GM18511 (cell line): ENCODE results near the gene EFCAB5.

ENCODE experiments used
- ATAC-seq: cut with Tn5 transposase; IDR thresholded peaks from one replicate; pipeline ENCODE4 v1.9.1; 2021; ENCODE audit warnings: mild to moderate bottlenecking, moderate library complexity; ENCODE audit not compliant: unreplicated experiment

Gene EFCAB5

GRCh38 chr17:30151471-30151870 lies 210.0 kb downstream of the EFCAB5 start:
- ATAC-seq, result no peak

DNA sequence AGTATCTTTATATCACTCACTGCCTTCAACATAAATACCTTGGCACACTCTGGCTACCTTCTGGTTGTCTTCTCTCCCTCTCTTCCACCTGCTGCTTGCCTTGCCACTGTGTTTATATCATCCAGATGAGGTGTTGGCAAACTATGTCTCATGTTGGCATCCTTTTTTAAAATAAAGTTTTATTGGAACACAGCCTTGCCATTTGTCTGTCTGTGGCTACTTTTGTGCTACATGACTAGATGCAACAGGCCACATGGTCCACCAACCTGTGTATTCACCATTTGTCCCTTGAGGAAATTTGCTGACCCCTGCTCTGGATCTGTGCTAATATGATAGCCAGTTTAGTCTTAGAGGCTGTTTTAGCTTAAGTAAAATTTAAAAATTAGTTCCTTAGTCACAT lies 212.0 kb downstream of the EFCAB5 start:
- ATAC-seq, result no peak

GRCh38 chr17:30155389-30155788 lies 214.0 kb downstream of the EFCAB5 start:
- no peak for ATAC-seq
